Measurements from ENCODE around the gene SULT2B1. TPM values are rescaled to one million over a fixed set of nuclear protein-coding genes. Genes with fewer than 3 reads are reported as not detected.

Gene SULT2B1
- total RNA-seq, 2 donors from 2014 or later, result not detected

DNA sequence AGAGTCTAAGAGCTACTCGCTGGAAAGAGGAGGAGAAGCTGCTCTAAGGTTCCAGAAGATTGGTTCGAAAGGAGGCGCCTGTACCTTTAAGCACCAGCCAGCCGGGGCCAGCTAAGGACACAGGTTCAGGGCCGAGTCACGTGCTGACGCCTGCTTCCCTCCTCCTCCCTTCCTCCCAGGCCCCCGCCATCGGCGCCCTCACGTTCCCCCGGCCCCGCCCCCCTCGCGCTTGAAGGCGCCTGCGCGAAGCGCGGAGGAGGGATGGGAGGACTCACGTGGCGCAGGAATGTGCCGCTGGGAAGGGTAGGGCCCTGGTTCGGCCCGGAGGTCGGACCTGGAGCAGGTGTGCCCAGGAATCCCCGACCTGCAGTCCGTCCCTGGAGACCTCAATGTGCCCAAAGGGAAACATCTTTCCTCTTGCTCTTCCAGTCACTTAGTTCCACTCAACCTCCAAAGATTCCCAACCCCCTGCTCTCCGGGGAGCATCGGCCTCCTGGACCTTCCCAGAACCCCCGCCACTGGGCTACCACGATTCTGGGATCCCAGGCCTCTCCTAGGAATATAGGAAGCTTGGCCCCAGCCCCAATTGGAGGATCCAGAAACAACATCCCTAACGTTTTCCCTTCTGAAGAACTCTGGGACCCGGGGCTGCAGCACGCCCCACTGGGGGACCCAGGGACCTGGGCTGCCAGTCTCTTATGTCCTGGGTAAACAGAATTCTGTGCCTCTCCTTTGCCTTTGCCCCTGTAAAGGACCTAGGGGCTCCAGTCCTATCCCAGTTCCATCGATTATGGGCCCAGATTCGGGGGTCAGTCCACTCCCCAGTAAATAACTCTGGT, 82.7 kb downstream of the SULT2B1 start:
- Histone ChIP-seq H3K4me1 (ENCODE audit: control insufficient read depth in 1 of 2, low read depth in 2 of 2) (peaks cover 44 to 74% of the 10 kb centered on the region in 2 donors), H3K4me3 (peak overlapping the region; percentile 90)
- TF ChIP-seq, protein P1, sequence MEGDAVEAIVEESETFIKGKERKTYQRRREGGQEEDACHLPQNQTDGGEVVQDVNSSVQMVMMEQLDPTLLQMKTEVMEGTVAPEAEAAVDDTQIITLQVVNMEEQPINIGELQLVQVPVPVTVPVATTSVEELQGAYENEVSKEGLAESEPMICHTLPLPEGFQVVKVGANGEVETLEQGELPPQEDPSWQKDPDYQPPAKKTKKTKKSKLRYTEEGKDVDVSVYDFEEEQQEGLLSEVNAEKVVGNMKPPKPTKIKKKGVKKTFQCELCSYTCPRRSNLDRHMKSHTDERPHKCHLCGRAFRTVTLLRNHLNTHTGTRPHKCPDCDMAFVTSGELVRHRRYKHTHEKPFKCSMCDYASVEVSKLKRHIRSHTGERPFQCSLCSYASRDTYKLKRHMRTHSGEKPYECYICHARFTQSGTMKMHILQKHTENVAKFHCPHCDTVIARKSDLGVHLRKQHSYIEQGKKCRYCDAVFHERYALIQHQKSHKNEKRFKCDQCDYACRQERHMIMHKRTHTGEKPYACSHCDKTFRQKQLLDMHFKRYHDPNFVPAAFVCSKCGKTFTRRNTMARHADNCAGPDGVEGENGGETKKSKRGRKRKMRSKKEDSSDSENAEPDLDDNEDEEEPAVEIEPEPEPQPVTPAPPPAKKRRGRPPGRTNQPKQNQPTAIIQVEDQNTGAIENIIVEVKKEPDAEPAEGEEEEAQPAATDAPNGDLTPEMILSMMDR (IDR thresholded peaks at IDR 0.05), result no peak

GRCh38 chr19:48635263-48635965, 83.4 kb downstream of the SULT2B1 start:
- DNase-seq (ENCODE audit: low spot score) (no peak), ATAC-seq (ENCODE audit: insufficient number of reproducible peaks, low FRiP score, low read depth) (peak; percentile 5)
- H3K4me1 ChIP-seq (ENCODE audit: control insufficient read depth in 1 of 2, low read depth in 2 of 2), result peaks cover 37 to 66% of the 10 kb centered on the region in 2 donors

More for the DNA sequence above, 82.7 kb downstream of the SULT2B1 start:
- H3K36me3 ChIP-seq, result no peaks in the 10 kb centered on the region
- H3K27ac ChIP-seq, result peak overlapping the region; percentile 97 to 98
- no peaks in the 10 kb centered on the region for H3K9me3 ChIP-seq
- H3K27me3 ChIP-seq (replicated peaks; ENCODE audit: insufficient read depth), result no peaks in the 10 kb centered on the region
- DNase-seq (ENCODE audit: low spot score) (peak; percentile 90), ATAC-seq (ENCODE audit: insufficient number of reproducible peaks, low FRiP score, low read depth) (peak; percentile 13)

DNA sequence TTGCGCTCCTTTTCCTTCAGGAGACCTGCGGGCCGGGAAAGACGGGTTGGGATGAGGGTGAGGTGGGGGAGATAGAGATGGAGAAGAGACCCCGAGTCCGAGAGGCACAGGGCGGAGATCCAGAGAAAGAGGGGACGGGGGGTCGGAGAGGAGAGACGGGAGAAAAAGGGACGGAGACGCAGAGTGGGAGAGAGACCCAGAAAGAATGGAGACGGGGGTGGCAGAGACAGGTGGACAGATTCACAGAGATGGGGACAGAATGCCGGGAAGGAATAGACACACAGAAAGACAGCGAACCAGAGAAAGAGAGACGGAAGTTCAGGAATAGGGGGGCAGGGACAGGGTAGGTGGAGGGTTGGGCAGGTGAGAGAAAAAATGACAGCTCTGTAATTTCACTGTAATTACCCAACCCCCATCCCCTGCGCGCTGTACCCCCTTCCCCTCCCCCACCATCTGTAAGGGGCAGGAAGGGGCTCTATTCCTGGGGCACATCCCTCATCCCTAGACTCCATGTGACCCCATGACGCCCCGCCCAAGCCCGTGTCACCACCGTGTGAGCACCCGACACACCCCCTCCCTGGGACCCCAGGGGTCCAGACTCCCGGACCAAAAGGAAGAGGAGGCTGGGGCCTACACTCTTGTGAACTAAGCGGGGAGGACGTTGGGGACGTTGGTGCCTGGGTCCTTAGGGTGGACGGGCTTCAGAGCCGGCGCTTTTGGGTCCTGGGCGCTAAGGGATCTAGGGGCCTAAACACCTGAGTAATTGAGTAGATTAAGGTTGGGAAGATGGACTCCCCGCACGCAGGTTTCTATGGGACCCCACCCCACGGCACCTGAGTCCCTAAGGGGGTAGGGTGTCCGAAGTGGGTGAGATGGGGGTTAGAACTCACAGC, 84.2 kb downstream of the SULT2B1 start:
- H3K4me3 ChIP-seq, result peak overlapping the region; percentile 90
- DNase-seq (ENCODE audit: low spot score) (no peak), ATAC-seq (ENCODE audit: insufficient number of reproducible peaks, low FRiP score, low read depth) (no peak)
- peaks cover 29 to 58% of the 10 kb centered on the region in 2 donors for H3K4me1 ChIP-seq (ENCODE audit: control insufficient read depth in 1 of 2, low read depth in 2 of 2)
- no peaks in the 10 kb centered on the region for H3K27me3 ChIP-seq (replicated peaks; ENCODE audit: insufficient read depth)
- H3K36me3 ChIP-seq, result no peaks in the 10 kb centered on the region
- H3K9me3 ChIP-seq, result no peaks in the 10 kb centered on the region
- peak overlapping the region; percentile 97 to 98 for H3K27ac ChIP-seq
- TF ChIP-seq, protein P1 (IDR thresholded peaks at IDR 0.05), result peak; percentile 9

More at GRCh38 chr19:48635263-48635965, 83.4 kb downstream of the SULT2B1 start:
- Histone ChIP-seq H3K36me3 (no peaks in the 10 kb centered on the region), H3K27ac (peak overlapping the region; percentile 97 to 98), H3K9me3 (no peaks in the 10 kb centered on the region), H3K27me3 (replicated peaks; ENCODE audit: insufficient read depth) (no peaks in the 10 kb centered on the region), H3K4me3 (peak overlapping the region; percentile 90)
- TF ChIP-seq, protein P1 (IDR thresholded peaks at IDR 0.05), result no peak

- H3K36me3 ChIP-seq, result no peaks in the 10 kb centered on the region
- ATAC-seq (ENCODE audit: insufficient number of reproducible peaks, low FRiP score, low read depth), result no peak
- H3K9me3 ChIP-seq, result no peaks in the 10 kb centered on the region
- no peak for DNase-seq (ENCODE audit: low spot score)
- H3K4me3 ChIP-seq, result peak within 1 kb of the TSS; percentile 90
- peaks cover 26 to 50% of the 10 kb centered on the region in 2 donors for H3K4me1 ChIP-seq (ENCODE audit: control insufficient read depth in 1 of 2, low read depth in 2 of 2)
- TF ChIP-seq, protein P1 (IDR thresholded peaks at IDR 0.05), result no peak
- H3K27me3 ChIP-seq (replicated peaks; ENCODE audit: insufficient read depth), result no peaks in the 10 kb centered on the region
- peak within 1 kb of the TSS; percentile 97 to 98 for H3K27ac ChIP-seq
Measured at GRCh38 chr19:48636859-48637448, 85.0 kb downstream of the SULT2B1 start, which contains the start of gene DBP. DBP (minus strand) TSS chr19:48637379; CDS start chr19:48636994, 385 bp downstream.
